H1 (cell line): ENCODE measurements around the gene CWC27. TPM values are rescaled to one million over a fixed set of nuclear protein-coding genes. Genes with fewer than 3 reads are reported as not detected.

ENCODE experiments used
- CTCF ChIA-PET: fragments of 300-600 bp; sonication (Branson Sonifier 250); formaldehyde crosslinking; loops from one replicate; lab custom pipeline; 2021; ENCODE audit not compliant: partially characterized antibody; lab: Charles Lee
- POLR2A ChIA-PET: fragments of 300-600 bp; sonication (Branson Sonifier 250); formaldehyde crosslinking; loops from one replicate; lab custom pipeline; 2021; ENCODE audit warnings: inconsistent platforms; ENCODE audit not compliant: partially characterized antibody; lab: Charles Lee
- DNase-seq, 2 experiments: peaks; one replicate each; pipeline versions ENCODE4 v3.0.0 to v3.0.0-alpha.2; 2010 to 2022; ENCODE audit warnings: low spot score in 2 of 2, low read depth in 1 of 2, mixed read lengths in 1 of 2
- FAIRE-seq: peaks from 2 replicates; lab custom pipeline; 2011; peaks lifted over from hg19 to GRCh38; lab: Jason Lieb, UNC
- H2AFZ ChIP-seq: 2 replicates; pipeline ENCODE4 v1.8.1; 2012; ENCODE audit warnings: low read length, inconsistent platforms
- H2AK5ac ChIP-seq: 2 replicates; pipeline ENCODE4 v1.6.1; 2013; ENCODE audit warnings: low read depth, low read length
- H2BK120ac ChIP-seq: replicated peaks from 2 replicates; pipeline ENCODE3; 2013; ENCODE audit warnings: low read depth, low read length, inconsistent platforms
- H2BK12ac ChIP-seq: 2 replicates; pipeline ENCODE4 v1.6.1; 2013; ENCODE audit warnings: low read depth, low read length
- H2BK15ac ChIP-seq: 2 replicates; pipeline ENCODE4 v1.6.1; 2013; ENCODE audit warnings: low read length
- H2BK20ac ChIP-seq: 2 replicates; pipeline ENCODE4 v1.6.1; 2013; ENCODE audit warnings: low read length
- H2BK5ac ChIP-seq: 2 replicates; pipeline ENCODE4 v1.6.1; 2013; ENCODE audit warnings: low read depth, low read length
- H3K14ac ChIP-seq: 2 replicates; pipeline ENCODE4 v1.6.1; 2013; ENCODE audit warnings: inconsistent platforms; ENCODE audit not compliant: insufficient read length
- H3K18ac ChIP-seq: 2 replicates; pipeline ENCODE4 v1.6.1; 2013; ENCODE audit warnings: low read length; ENCODE audit errors: extremely low read depth
- H3K23ac ChIP-seq: 2 replicates; pipeline ENCODE4 v1.6.1; 2013; ENCODE audit warnings: inconsistent platforms; ENCODE audit not compliant: insufficient read length
- H3K23me2 ChIP-seq: 2 replicates; pipeline ENCODE4 v1.6.1; 2013; ENCODE audit warnings: low read depth, low read length
- H3K27ac ChIP-seq: 2 replicates; pipeline ENCODE4 v1.6.1; 2011; ENCODE audit warnings: low read depth, low read length, inconsistent platforms
- H3K27me3 ChIP-seq, 4 experiments: replicated peaks in 1 of 4; 1 replicate in 1 of 4; 2 replicates in 3 of 4; pipeline versions ENCODE4 v1.6.1 to v1.8.1; 2011 to 2013; ENCODE audit warnings: low read length in 3 of 4, mild to moderate bottlenecking in 3 of 4, inconsistent platforms in 2 of 4, mixed read lengths in 2 of 4, moderate library complexity in 1 of 4; ENCODE audit not compliant: control insufficient read depth in 3 of 4, insufficient read depth in 3 of 4; ENCODE audit errors: extremely low read depth in 1 of 4
- H3K36me3 ChIP-seq, 4 experiments: 2 replicates each; pipeline versions ENCODE4 v1.6.1 to v1.8.1; 2011 to 2013; ENCODE audit warnings: mild to moderate bottlenecking in 4 of 4, low read length in 3 of 4, moderate library complexity in 2 of 4, control low read depth in 1 of 4, inconsistent platforms in 1 of 4; ENCODE audit not compliant: insufficient read depth in 4 of 4, control insufficient read depth in 2 of 4
- H3K4ac ChIP-seq: replicated peaks from 2 replicates; pipeline ENCODE3; 2013; ENCODE audit warnings: low read length, low read depth, mixed read lengths, inconsistent platforms; ENCODE audit not compliant: insufficient read length
- H3K4me1 ChIP-seq, 4 experiments: replicated peaks in 1 of 4; 1 replicate in 1 of 4; 2 replicates in 3 of 4; pipeline versions ENCODE4 v1.6.1 to v1.8.1; 2011 to 2013; ENCODE audit warnings: low read length in 3 of 4, inconsistent platforms in 2 of 4, mixed read lengths in 1 of 4; ENCODE audit not compliant: insufficient read depth in 4 of 4, control insufficient read depth in 3 of 4
- H3K4me2 ChIP-seq, 2 experiments: 2 replicates each; pipeline versions ENCODE4 v1.6.1 to v1.8.1; 2011 to 2013; ENCODE audit warnings: low read depth in 2 of 2, low read length in 2 of 2, control low read depth in 1 of 2, inconsistent platforms in 1 of 2, mild to moderate bottlenecking in 1 of 2; ENCODE audit not compliant: insufficient read depth in 1 of 2
- H3K4me3 ChIP-seq, 4 experiments: fragments of 200-600, 300-600 bp in 1 of 4; sonication (generic), shearing (Covaris generic), sonication (Bioruptor Twin) in 1 of 4; 2 replicates each; pipeline versions ENCODE4 v1.5.1 to v1.8.1; 2011 to 2016; ENCODE audit warnings: low read length in 4 of 4, low read depth in 3 of 4, control low read depth in 2 of 4, inconsistent platforms in 2 of 4, mild to moderate bottlenecking in 2 of 4, mixed read lengths in 1 of 4, moderate library complexity in 1 of 4; ENCODE audit not compliant: insufficient read depth in 2 of 4; ENCODE audit errors: extremely low read depth in 1 of 4
- H3K56ac ChIP-seq: replicated peaks from 2 replicates; pipeline ENCODE3; 2013; ENCODE audit warnings: low read depth, mild to moderate bottlenecking, mixed read lengths, low read length, inconsistent platforms; ENCODE audit not compliant: insufficient read length
- H3K79me1 ChIP-seq: 2 replicates; pipeline ENCODE4 v1.6.1; 2013; ENCODE audit warnings: low read depth, low read length, control low read depth
- H3K79me2 ChIP-seq, 2 experiments: 2 replicates each; pipeline versions ENCODE4 v1.6.1 to v1.8.1; 2012 to 2013; ENCODE audit warnings: low read length in 2 of 2, mild to moderate bottlenecking in 2 of 2, inconsistent platforms in 1 of 2; ENCODE audit not compliant: insufficient read depth in 2 of 2, control insufficient read depth in 1 of 2
- H3K9ac ChIP-seq, 4 experiments: replicated peaks in 1 of 4; 1 replicate in 1 of 4; 2 replicates in 3 of 4; pipeline versions ENCODE4 v1.6.1 to v1.8.1; 2011 to 2013; ENCODE audit warnings: low read depth in 3 of 4, low read length in 3 of 4, control low read depth in 2 of 4, mild to moderate bottlenecking in 2 of 4, moderate library complexity in 2 of 4, inconsistent platforms in 1 of 4; ENCODE audit errors: extremely low read depth in 1 of 4
- H3K9me3 ChIP-seq, 2 experiments: 2 replicates each; pipeline versions ENCODE4 v1.6.1 to v1.8.1; 2012 to 2013; ENCODE audit warnings: mild to moderate bottlenecking in 2 of 2, moderate library complexity in 2 of 2, control low read depth in 1 of 2, inconsistent platforms in 1 of 2, low read depth in 1 of 2, low read length in 1 of 2, mixed read lengths in 1 of 2; ENCODE audit not compliant: insufficient read depth in 2 of 2
- H4K20me1 ChIP-seq, 2 experiments: replicated peaks in 1 of 2; 2 replicates each; pipeline versions ENCODE3 to v1.8.1; 2011 to 2013; ENCODE audit warnings: inconsistent platforms in 2 of 2, low read length in 2 of 2, mild to moderate bottlenecking in 1 of 2; ENCODE audit not compliant: insufficient read depth in 2 of 2, control insufficient read depth in 1 of 2
- H4K5ac ChIP-seq: 2 replicates; pipeline ENCODE4 v1.6.1; 2013; ENCODE audit warnings: low read length, low read depth, mixed read lengths, inconsistent platforms; ENCODE audit not compliant: insufficient read length
- H4K8ac ChIP-seq: 2 replicates; pipeline ENCODE4 v1.8.0; 2013; ENCODE audit warnings: mild to moderate bottlenecking, moderate library complexity, low read length, inconsistent platforms; ENCODE audit not compliant: insufficient read depth; ENCODE audit errors: extremely low read depth
- H4K91ac ChIP-seq: replicated peaks from 2 replicates; pipeline ENCODE3; 2013; ENCODE audit warnings: low read length, mixed read lengths, inconsistent platforms; ENCODE audit not compliant: insufficient read length
- JUN ChIP-seq: IDR thresholded peaks from 2 replicates; pipeline ENCODE4 v1.6.1; 2011; ENCODE audit warnings: low read depth, mild to moderate bottlenecking, improper control_type of control experiment, low read length
- KDM1A ChIP-seq: fragments of 200-600, 300-600 bp; sonication (generic); IDR thresholded peaks from 2 replicates; pipeline ENCODE4 v1.7.1; 2016; ENCODE audit warnings: mild to moderate bottlenecking, low read length, borderline replicate concordance
- KDM5A ChIP-seq: fragments of 200-600 bp; IDR thresholded peaks from 2 replicates; pipeline ENCODE4 v1.7.1; 2012; ENCODE audit warnings: mild to moderate bottlenecking, low read length, inconsistent platforms, mixed read lengths
- SP4 ChIP-seq: IDR thresholded peaks from 2 replicates; pipeline ENCODE4 v1.6.1; 2012; ENCODE audit warnings: low read length, inconsistent platforms
- TAF7 ChIP-seq: optimal IDR thresholded peaks from 2 replicates; pipeline ENCODE3; 2011; ENCODE audit warnings: low read depth, mild to moderate bottlenecking, inconsistent platforms, low read length, moderate library complexity, borderline replicate concordance
- ZNF274 ChIP-seq: IDR thresholded peaks from 2 replicates; pipeline ENCODE4 v1.7.0; 2012; ENCODE audit warnings: low read length, borderline replicate concordance; ENCODE audit errors: extremely low read depth
- WGBS, 2 experiments: shearing (Covaris generic) in 1 of 2; methylation state at CpG; one replicate each; pipeline versions ENCODE4 v1.1.6 to v1.1.7; 2013 to 2015; ENCODE audit warnings: low lambda C conversion rate in 2 of 2, mixed read lengths in 2 of 2, inconsistent platforms in 1 of 2, low coverage in 1 of 2, missing lambda C conversion rate in 1 of 2; ENCODE audit not compliant: insufficient replicate concordance in 2 of 2, insufficient coverage in 1 of 2, insufficient read length in 1 of 2; ENCODE audit errors: extremely low coverage in 1 of 2, missing lambda C conversion rate in 1 of 2; 5-methylcytosine and 5-hydroxymethylcytosine counted together
- polyA plus RNA-seq, 7 experiments: library from polyadenylated mRNA; depleted of rRNA in 3 of 7; stranded (reverse) in 5 of 7; unstranded in 2 of 7; fragments of >200 nt in 5 of 7; fragments of 200-250 nt in 2 of 7; gene quantifications; 1 replicate in 5 of 7; 2 replicates in 1 of 7; 4 replicates in 1 of 7; pipeline versions ENCODE4 v1.2.1 to v1.2.3, GENCODE V29; 2011 to 2013; ENCODE audit warnings: missing spikeins in 2 of 7, mixed read lengths in 2 of 7
- total RNA-seq: library from RNA; stranded (reverse); fragmentation: NEBNext Ultra II Directional; extraction: Animal tissue kit (Norgen Biotek cat#: 25700); gene quantifications from 2 replicates; pipeline ENCODE4 v1.2.1, GENCODE V29; 2021

CWC27 gene
- total and polyA plus RNA-seq, 2 of the 8 experiments (the other 6 are each of a cell fraction or from before 2014, with no cell fraction given), result 24.9 to 43.4 TPM

GRCh38 chr5:64949331-64949730 is 180.6 kb downstream of the CWC27 start:
- no peak overlapping the region for H3K4ac ChIP-seq
- H3K23me2 ChIP-seq, result no peaks in the 10 kb centered on the region
- no peak overlapping the region for H2BK5ac ChIP-seq
- H4K20me1 ChIP-seq, result no peaks in the 10 kb centered on the region
- ChIA-PET CTCF (interaction anchor here (0.6 to 0.9 kb wide), 2 partner anchors 9 to 10 kb away, joined by 3 read pairs; no protein-coding TSS in a partner anchor), POLR2A (no interaction called here)
- H2BK20ac ChIP-seq, result no peak overlapping the region
- H3K23ac ChIP-seq, result no peak overlapping the region
- no peak overlapping the region for H3K27ac ChIP-seq
- H3K9me3 ChIP-seq, result no peaks in the 10 kb centered on the region
- H4K91ac ChIP-seq, result no peak overlapping the region
- H3K18ac ChIP-seq, result no peak overlapping the region
- no peak for FAIRE-seq
- no peak overlapping the region for H2BK15ac ChIP-seq
- WGBS, 2 experiments, result 98% methylated on average over 3 of the region's 3 CpGs; no CpG with 5 or more reads in 1 of the 2 experiments
- H3K4me2 ChIP-seq, result no peak overlapping the region
- no peaks in the 10 kb centered on the region for H3K36me3 ChIP-seq
- no peak overlapping the region for H2AK5ac ChIP-seq
- H3K4me1 ChIP-seq, result no peaks in the 10 kb centered on the region
- no peak overlapping the region for H2BK120ac ChIP-seq
- H3K79me1 ChIP-seq, result no peaks in the 10 kb centered on the region
- no peak overlapping the region for H3K4me3 ChIP-seq
- no peaks in the 10 kb centered on the region for H3K27me3 ChIP-seq
- H3K79me2 ChIP-seq, result no peaks in the 10 kb centered on the region
- H4K8ac ChIP-seq, result no peak overlapping the region
- TF ChIP-seq KDM1A (no peak), ZNF274 (no peak), KDM5A (no peak), JUN (no peak), TAF7 (no peak), SP4 (no peak)
- H2BK12ac ChIP-seq, result no peak overlapping the region
- no peak overlapping the region for H3K9ac ChIP-seq
- no peak for DNase-seq
- no peak overlapping the region for H3K56ac ChIP-seq
- H3K14ac ChIP-seq, result no peak overlapping the region
- H2AFZ ChIP-seq, result no peak overlapping the region
- H4K5ac ChIP-seq, result no peak overlapping the region
